Transverse colon (tissue), 4 donors: ENCODE results near the gene COX5A. TPM values are rescaled to one million over a fixed set of nuclear protein-coding genes. Genes with fewer than 3 reads are reported as not detected.
A peak's percentile ranks its signal among the peaks of the same experiment; 100 is the strongest.

Experiments
- DNase-seq: peaks from one replicate; pipeline ENCODE4 v3.0.0-alpha.2; 2019
- H3K27ac ChIP-seq, 4 donors: fragments of 200-600 bp; sonication (generic); 2 replicates each; pipeline ENCODE4 v1.5.1; 2016 to 2018; ENCODE audit warnings: inconsistent platforms in 4 of 4
- H3K27me3 ChIP-seq: fragments of 200-600 bp; sonication (generic); 2 replicates; pipeline ENCODE4 v1.5.1; 2017; ENCODE audit warnings: inconsistent platforms
- H3K36me3 ChIP-seq, 4 donors: fragments of 200-600 bp; sonication (generic); 2 replicates each; pipeline ENCODE4 v1.5.1; 2017 to 2019; ENCODE audit warnings: inconsistent platforms in 4 of 4
- H3K4me1 ChIP-seq, 4 donors: fragments of 200-600 bp; sonication (generic); 2 replicates each; pipeline ENCODE4 v1.5.1; 2017 to 2020; ENCODE audit warnings: inconsistent platforms in 4 of 4
- H3K4me3 ChIP-seq, 4 donors: fragments of 200-600 bp; sonication (generic); 1 replicate in 1 of 4; 2 replicates in 3 of 4; pipeline versions ENCODE4 v1.5.1 to v1.6.1; 2017 to 2019; ENCODE audit warnings: inconsistent platforms in 4 of 4
- H3K9me3 ChIP-seq, 2 donors: fragments of 200-600 bp; sonication (generic); 2 replicates each; pipeline ENCODE4 v1.5.1; 2017 to 2019; ENCODE audit warnings: inconsistent platforms in 2 of 2
- CTCF ChIP-seq, 5 experiments: fragments of 200-600 bp in 3 of 5; fragments of 450-650 bp in 2 of 5; sonication (generic) in 3 of 5; IDR thresholded peaks; 1 replicate in 2 of 5; 2 replicates in 3 of 5; pipeline ENCODE4 v1.5.1; 2016 to 2017; ENCODE audit warnings: antibody characterized with exemption in 5 of 5, inconsistent platforms in 3 of 5, mild to moderate bottlenecking in 2 of 5, moderate library complexity in 1 of 5
- EP300 ChIP-seq: sonication (generic); formaldehyde crosslinking; IDR thresholded peaks from one replicate; pipeline ENCODE4 v1.6.1; 2017; ENCODE audit warnings: antibody characterized with exemption, low read depth
- POLR2A ChIP-seq: fragments of 450-650 bp; IDR thresholded peaks from one replicate; pipeline ENCODE4 v1.6.1; 2016; ENCODE audit warnings: antibody characterized with exemption, mild to moderate bottlenecking, moderate library complexity
- POLR2AphosphoS5 ChIP-seq, 3 donors: sonication (generic); formaldehyde crosslinking; IDR thresholded peaks; one replicate each; pipeline ENCODE4 v1.6.1; 2016; ENCODE audit warnings: antibody characterized with exemption in 3 of 3
- WGBS, 2 donors: methylation state at CpG; one replicate each; pipeline ENCODE4 v1.1.5; 2018; ENCODE audit warnings: low coverage in 1 of 2; 5-methylcytosine and 5-hydroxymethylcytosine counted together
- in situ Hi-C, 4 donors: fragments of 200-750 bp; cut with MboI; loops; one replicate each; pipeline versions ENCODE4 v1.15.0 to v1.15.1; 2017; ENCODE audit warnings: low sequenced_read_pairs in 3 of 4, low pct_ligation_motif_present in 1 of 4, low pct_unique_long_range_greater_than_20kb in 1 of 4
- intact Hi-C: fragments of 100-400 bp; cut with DNase I; formaldehyde crosslinking; loops from one replicate; pipeline ENCODE4 v1.15.1; 2023; ENCODE audit warnings: low total_unique reads
- total RNA-seq, 4 donors: library from RNA; depleted of rRNA; stranded (reverse); fragments of >200 nt; gene quantifications; one replicate each; pipeline ENCODE4 v1.1.0, GENCODE V29; 2016

The COX5A gene
- total RNA-seq, 4 donors from 2014 or later: 135 to 437 (median 219) TPM

- H3K9me3 ChIP-seq: no peaks in the 10 kb centered on the region
- 79 to 89% methylated on average over 4 of the region's 4 CpGs for WGBS, 2 donors
- TF ChIP-seq POLR2AphosphoS5 (IDR thresholded peaks at IDR 0.05) (no peak), CTCF (IDR thresholded peaks at IDR 0.05) (no peak), POLR2A (no peak), EP300 (no peak)
- H3K4me3 ChIP-seq: no peak overlapping the region
- no peak for DNase-seq
- H3K36me3 ChIP-seq: no peaks in the 10 kb centered on the region
- in situ Hi-C loops (no loop called here), intact Hi-C loops (no loop called here)
- no peak overlapping the region for H3K27ac ChIP-seq
- peaks cover 0 to 26% (median 4%) of the 10 kb centered on the region in 4 donors for H3K4me1 ChIP-seq
- no peaks in the 10 kb centered on the region for H3K27me3 ChIP-seq
These were observed 53.2 kb downstream of the COX5A start for GRCh38 chr15:74884428-74885223.

GRCh38 chr15:74882528-74882927 lies 55.3 kb downstream of the COX5A start:
- 96 to 97% methylated on average over 6 of the region's 6 CpGs for WGBS, 2 donors

DNA sequence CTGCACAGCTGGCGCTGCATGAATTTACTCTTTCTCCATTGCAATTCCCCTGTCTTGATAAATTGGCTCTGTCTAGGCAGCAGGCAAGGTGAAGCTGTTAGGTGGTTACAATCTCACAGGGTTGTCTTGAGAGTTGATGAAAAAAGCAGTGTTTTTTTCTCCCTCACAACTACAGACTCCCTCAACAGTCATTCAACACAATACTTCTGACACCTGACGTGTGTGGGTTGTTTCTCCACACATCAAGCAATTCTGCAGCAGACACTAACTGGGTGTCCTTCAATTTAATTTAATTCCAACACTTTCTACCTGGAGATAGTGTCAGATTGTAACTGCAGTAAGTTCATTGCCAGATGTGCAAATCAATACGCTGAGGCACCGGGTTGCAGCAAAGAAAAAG lies 59.6 kb downstream of the COX5A start:
- Histone ChIP-seq H3K4me3 (no peak overlapping the region), H3K4me1 (peaks cover 0 to 6% (median 3%) of the 10 kb centered on the region in 4 donors), H3K27ac (no peak overlapping the region), H3K36me3 (no peaks in the 10 kb centered on the region), H3K27me3 (no peaks in the 10 kb centered on the region), H3K9me3 (no peaks in the 10 kb centered on the region)
- TF ChIP-seq EP300 (no peak), CTCF (IDR thresholded peaks at IDR 0.05) (no peak), POLR2AphosphoS5 (IDR thresholded peaks at IDR 0.05) (no peak), POLR2A (no peak)
- DNase-seq: no peak
- WGBS, 2 donors: 71 to 74% methylated on average over 4 of the region's 4 CpGs
- in situ Hi-C loops: no loop called here
- intact Hi-C loops: no loop called here

More at GRCh38 chr15:74882528-74882927, 55.3 kb downstream of the COX5A start:
- no peak overlapping the region for H3K27ac ChIP-seq
- no peak for DNase-seq
- peaks cover 0 to 16% (median 0%) of the 10 kb centered on the region in 4 donors for H3K4me1 ChIP-seq
- H3K4me3 ChIP-seq: no peak overlapping the region
- no peaks in the 10 kb centered on the region for H3K9me3 ChIP-seq
- H3K36me3 ChIP-seq: no peaks in the 10 kb centered on the region
- intact Hi-C loops (no loop called here), in situ Hi-C loops (no loop called here)
- no peaks in the 10 kb centered on the region for H3K27me3 ChIP-seq
- TF ChIP-seq POLR2A (no peak), POLR2AphosphoS5 (IDR thresholded peaks at IDR 0.05) (no peak), CTCF (IDR thresholded peaks at IDR 0.05) (no peak), EP300 (no peak)

DNA sequence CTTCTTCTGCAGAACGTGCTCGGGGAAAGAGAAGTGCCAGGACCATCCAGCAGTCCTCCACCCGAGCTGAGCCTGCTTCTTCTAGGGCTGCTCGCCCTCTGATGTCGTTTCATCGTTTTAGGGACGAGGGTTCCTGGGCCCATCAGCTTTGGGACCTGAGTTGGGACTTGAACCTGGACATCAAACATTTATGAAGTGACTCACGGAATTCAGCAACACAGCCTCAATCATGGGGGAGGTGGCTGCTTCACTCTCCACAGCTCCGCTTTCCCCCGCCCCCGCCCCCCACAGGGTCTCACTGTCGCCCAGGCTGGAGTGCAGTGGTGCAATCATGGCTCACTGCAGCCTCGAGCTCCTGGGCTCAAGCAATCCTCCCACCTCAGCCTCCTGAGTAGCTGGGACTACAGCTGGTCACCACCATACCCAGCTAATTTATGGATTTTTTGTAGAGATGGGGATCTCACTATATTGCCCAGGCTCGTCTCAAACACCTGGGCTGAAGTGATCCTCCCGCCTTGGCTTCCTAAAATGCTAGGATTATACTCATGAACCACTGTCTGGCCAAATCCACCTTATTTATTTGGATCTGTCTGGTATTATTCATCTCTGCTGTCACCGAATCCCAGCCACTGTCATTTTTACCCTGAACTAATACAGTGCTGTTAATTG lies 64.0 kb downstream of the COX5A start:
- DNase-seq: peak; percentile 48
- in situ Hi-C loops: no loop called here

More for the DNA sequence above, 64.0 kb downstream of the COX5A start:
- Histone ChIP-seq H3K27ac (peak overlapping the region; percentile 91 to 96 (median 94)), H3K27me3 (no peaks in the 10 kb centered on the region), H3K4me3 (peak overlapping the region; percentile 44 to 82 (median 52)), H3K9me3 (no peaks in the 10 kb centered on the region), H3K4me1 (peaks cover 32 to 44% (median 38%) of the 10 kb centered on the region in 4 donors), H3K36me3 (no peaks in the 10 kb centered on the region)
- intact Hi-C loops: no loop called here
- TF ChIP-seq POLR2AphosphoS5 (IDR thresholded peaks at IDR 0.05) (no peak), POLR2A (no peak), EP300 (no peak), CTCF (IDR thresholded peaks at IDR 0.05) (peak in 2 of 5 experiments; percentile 9 to 17)
- WGBS, 2 donors: 19 to 100% methylated on average over 1 to 12 of the region's 16 CpGs
